Skin of body (tissue), 2 donors: Measurements from ENCODE around the gene SLC16A3. TPM values are rescaled to one million over a fixed set of nuclear protein-coding genes. Genes with fewer than 3 reads are reported as not detected.
"Not testable (repeated sequence)": the region's sequence is repeated elsewhere in the genome, so short reads cannot be mapped to it uniquely, and the experiment has no call there.

ENCODE experiments used
- DNase-seq: peaks from one replicate; lab custom pipeline; 2025; lab: John Stamatoyannopoulos, UW
- total RNA-seq: library from RNA; depleted of rRNA; stranded (reverse); fragments of >200 nt; gene quantifications from one replicate; pipeline ENCODE4 v1.2.3, GENCODE V29; 2014

Gene SLC16A3
- 16.3 TPM for total RNA-seq

- no peak for DNase-seq
Measured at GRCh38 chr17:82228842-82229697, at the start of gene SLC16A3. SLC16A3 (plus strand) TSS chr17:82229042; CDS start chr17:82236009, 6,967 bp downstream.

- no peak for DNase-seq
Measured at GRCh38 chr17:82179412-82179811, 49.4 kb upstream of the SLC16A3 start.

GRCh38 chr17:82179946-82180475 lies 48.8 kb upstream of the SLC16A3 start:
- no peak for DNase-seq

GRCh38 chr17:82180776-82181528 lies 47.9 kb upstream of the SLC16A3 start:
- DNase-seq, result no peak

DNA sequence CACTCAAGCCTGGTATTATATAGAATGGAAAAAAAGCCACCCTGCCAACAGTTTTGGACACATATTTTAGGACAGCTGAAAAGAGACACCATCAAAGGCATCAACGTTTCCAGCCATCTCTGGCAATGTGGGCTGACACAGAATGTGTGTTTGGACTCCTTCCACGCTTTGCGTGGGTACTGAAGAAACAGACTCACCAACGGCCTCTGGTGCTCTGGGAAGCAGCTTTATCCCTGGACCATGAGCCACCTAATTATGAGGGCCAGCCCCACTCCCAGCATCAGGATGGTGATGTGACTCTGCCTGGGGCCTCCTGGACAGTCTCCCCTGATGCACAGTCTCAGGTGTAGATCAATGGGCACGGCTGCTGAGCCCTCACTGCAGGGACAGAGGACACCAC lies 44.1 kb upstream of the SLC16A3 start:
- no peak for DNase-seq

DNA sequence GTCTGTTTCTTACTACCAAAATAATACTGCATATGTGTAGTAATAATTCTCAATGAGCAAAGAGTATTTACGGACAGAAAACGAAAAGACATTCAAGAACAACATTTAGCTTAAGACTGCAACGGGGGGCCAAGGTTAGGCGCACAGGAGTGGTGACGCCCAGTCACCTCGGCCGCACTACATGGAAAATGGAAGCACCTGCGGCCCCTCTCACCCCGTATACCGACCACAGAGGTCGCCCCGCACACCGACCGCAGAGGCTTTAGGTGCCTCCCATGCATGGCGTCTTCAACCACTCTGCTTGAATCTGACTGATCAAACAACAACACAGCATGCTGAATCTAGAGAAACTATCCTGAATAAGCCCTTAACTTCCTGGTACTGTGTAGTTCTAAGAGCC lies 42.6 kb upstream of the SLC16A3 start:
- no peak for DNase-seq

- DNase-seq, result no peak
Measured at GRCh38 chr17:82187500-82187899, 41.3 kb upstream of the SLC16A3 start.

DNA sequence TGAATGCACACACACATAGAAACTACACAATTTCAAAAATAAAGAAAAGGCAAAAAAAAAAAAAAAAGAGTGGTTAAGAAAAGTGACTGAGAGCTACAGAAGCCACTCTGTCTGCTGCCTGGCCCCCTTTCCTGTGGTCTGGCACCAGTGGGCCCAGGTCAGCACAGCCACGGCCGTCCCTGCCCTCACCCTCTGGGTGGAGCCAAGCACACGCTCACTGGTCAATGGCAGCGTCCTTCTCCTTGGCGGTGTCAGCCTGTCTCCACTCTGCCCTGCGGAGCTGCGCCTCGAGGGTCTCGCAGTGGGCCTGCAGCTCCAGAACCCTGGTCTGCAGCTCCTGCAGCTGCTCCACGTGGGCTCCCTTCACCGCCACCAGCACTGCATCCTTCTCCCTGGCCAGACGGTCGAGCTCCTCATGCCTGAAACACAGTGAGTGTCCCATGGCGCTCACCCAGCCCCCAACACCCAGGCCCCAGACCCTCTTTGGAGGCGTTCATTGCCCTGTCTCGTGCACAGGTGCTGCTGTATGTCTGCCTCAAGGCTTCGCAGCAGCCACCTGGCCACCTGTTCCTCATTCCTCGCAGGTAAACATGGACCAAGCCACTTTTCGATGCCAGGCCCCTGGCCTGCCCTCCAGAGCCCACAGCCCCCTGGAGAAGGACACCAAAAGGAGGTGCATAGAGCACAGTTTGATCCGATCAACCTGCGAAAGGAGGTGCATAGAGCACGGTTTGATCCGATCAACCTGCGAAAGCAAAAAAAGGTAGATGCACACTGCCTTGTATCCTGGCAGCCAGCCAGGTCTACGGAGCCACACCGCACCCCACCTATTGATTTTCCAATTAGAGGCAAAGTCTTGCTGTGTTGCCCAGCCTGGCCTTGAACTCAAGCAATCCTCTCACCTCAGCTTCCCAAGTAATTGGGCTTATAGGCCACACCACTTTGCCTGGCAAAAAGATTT lies 40.6 kb upstream of the SLC16A3 start:
- no peak for DNase-seq

- DNase-seq, result not testable (repeated sequence)
Measured at GRCh38 chr17:82193050-82193449, 35.8 kb upstream of the SLC16A3 start.

DNA sequence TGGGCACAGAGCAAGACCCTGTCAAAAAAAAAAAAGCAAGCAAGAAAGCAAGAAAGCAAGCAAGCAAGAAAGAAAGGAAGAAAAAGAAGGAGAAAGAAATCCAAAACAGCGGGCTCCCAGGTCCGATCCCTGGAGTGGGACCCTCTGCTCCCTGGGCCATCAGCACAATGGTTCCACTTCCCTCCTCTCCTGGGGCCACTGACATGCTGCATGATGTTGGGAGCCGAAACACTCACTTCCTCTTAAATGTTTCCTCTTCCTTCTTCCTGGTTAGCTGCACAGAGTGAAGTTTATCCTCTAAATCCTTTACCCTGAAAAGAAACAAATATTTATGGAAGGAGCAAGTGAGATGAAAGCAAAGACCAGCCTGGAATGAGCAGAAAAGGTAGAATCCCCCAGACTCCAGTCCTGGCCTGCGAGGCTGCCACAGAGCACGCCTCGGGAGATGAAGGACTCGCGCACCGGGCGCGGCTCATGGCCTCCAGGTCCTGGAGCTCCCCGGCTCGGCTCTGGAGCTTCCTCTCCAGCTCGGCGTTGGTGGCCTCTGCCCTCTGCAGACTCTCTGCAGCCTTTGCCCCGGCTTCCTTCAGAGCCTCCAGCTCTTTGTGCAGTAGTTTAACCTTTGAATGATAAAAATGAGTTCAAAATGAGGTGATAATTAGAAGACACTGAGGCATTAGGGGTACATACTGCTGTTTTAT lies 35.2 kb upstream of the SLC16A3 start:
- DNase-seq, result no peak

GRCh38 chr17:82194765-82195164 lies 34.1 kb upstream of the SLC16A3 start:
- no peak for DNase-seq

DNA sequence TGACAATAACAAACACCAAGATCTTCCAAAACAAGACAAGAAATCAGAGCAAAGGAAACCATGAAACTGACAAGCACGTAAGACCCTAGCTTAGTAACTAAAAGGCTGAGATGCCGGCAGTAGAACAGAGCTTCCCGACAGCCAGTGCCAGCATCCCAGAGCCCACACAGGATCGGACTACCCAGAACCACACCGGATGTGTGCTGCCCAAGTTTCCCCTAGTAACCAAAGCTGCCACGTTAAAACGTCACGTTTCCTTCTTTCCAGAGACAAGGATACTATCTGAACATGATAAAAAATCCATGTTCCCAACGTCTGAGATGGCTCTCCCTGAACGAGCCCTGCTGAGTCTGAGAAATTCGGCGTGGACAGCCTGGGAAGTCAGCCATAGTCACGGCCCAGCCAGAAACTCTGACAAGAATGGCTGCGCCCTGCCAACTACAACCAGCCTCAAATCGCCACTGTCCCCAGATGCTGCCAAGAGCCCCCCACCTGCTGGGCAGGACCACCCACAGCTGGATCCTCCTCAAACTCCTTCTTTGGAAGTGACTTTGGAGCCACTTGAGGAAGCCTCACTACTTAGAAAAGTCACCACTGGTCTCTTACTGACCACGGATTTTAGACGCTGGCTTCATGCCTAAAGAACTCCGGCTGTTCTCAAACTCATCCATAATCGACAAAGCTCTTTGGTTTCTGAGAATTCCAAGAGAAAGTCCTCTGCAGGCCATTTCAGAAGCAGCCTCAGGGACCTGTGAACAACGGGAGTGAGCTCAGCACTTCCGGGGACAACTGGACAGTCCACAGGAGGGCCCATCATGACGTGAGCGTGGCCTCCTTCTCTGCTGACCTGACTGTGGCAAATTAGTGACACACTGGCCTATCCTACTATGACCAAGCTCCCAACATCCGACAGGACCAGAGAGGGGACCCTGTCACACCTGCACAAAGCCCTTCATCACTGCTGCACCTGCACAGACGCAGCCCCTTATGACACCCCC lies 32.9 kb upstream of the SLC16A3 start:
- no peak for DNase-seq

GRCh38 chr17:82198092-82198491 lies 30.8 kb upstream of the SLC16A3 start:
- no peak for DNase-seq

DNA sequence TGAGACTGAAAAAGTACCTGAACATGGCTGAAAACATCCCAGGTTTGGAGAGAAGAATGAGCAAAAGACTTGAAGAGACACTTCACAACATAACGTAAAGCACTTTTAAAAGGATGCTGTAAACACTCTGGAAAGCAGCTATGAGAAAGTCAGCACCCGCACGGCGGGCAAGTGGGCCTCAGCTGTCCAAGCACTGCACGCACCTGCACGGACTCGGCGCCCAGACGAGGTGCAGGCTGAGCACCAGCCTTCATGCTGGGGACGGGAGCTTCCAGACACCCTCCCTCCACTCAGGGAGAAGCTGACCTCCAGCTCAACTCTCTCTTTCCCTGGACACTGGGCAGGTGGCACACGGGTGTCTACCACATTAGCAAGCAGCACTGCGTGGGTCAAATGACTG lies 29.3 kb upstream of the SLC16A3 start:
- no peak for DNase-seq

- no peak for DNase-seq
Measured at GRCh38 chr17:82200135-82200534, 28.7 kb upstream of the SLC16A3 start.

DNA sequence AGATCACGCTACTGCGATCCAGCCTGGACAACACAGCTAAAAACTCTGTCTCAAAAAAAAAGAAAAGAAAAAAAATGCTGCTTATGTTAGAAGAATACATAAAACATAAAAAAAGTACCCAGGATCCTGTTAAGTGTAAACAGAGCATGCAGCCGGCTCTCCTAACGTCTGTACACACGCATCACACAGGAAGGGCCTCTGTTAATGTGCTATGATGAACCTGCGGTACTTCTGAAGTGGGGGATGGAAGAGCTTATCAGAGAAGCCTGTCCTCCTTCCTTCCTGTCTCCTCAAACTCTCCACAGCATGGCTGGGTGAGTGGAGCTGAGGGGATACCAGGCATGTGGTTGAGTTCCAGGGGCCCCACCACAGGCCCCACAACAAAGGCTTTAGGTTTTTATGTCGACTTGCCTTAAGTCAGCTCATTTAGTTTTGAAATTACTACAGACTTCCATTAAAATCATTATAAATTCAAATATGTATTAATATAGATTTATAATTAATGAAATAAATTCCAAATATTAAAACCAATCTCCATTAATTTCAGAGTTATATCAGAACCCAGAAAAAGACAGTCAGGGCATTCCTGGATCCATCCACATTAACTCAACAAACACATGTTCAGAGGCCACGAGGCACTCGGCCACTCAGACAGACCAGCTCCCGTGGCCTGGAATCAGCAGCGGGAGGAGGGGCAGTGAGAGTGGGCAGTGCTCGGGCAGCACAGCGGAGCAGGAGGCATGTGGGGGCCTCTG lies 27.9 kb upstream of the SLC16A3 start:
- DNase-seq, result no peak

DNA sequence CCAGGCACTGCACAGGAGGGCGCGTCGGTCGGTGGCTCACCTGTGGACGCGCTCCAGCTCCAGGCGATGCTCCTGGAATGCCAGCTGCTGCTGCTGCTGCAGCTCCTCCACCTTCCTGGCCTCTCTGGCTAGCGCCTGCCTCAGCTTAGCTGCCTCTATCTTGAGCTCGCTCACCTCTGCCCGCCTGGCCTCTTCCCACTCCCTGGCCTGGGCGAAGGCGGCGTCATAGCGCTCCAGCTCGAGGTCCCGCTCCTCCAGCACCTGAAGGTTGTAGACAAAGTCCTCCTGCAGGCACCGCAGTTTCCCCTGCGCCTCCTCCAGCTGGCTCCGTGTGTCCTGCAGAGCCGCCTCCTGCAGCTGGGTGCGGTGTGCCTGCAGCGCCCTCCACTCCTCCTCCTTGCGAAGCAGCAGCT lies 27.3 kb upstream of the SLC16A3 start:
- DNase-seq, result no peak

DNA sequence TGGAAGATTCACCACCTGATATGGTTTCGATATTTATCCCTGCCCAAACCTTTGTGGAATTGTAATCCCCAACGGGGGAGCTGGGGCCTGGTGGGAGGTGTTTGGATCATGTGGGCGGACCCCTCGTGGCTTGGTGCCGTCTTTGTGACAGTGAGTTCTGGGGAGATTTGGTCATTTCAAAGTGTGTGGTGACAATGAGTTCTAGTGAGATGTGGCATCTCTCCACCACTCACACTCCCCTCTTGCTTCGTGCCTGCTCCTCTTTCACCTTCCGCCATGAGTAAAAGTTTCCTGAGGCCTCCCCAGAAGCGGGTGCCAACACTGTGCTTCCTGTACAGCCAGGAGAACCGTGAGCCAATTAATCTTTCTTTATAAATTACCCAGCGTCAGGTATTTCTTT lies 25.9 kb upstream of the SLC16A3 start:
- no peak for DNase-seq

- DNase-seq, result no peak
Measured at GRCh38 chr17:82203920-82204319, 24.9 kb upstream of the SLC16A3 start.
